Measurements from ENCODE around the gene ZNF689.
"Not testable (repeated sequence)": the region's sequence is repeated elsewhere in the genome, so short reads cannot be mapped to it uniquely, and the experiment has no call there.

ZNF689 gene

DNA sequence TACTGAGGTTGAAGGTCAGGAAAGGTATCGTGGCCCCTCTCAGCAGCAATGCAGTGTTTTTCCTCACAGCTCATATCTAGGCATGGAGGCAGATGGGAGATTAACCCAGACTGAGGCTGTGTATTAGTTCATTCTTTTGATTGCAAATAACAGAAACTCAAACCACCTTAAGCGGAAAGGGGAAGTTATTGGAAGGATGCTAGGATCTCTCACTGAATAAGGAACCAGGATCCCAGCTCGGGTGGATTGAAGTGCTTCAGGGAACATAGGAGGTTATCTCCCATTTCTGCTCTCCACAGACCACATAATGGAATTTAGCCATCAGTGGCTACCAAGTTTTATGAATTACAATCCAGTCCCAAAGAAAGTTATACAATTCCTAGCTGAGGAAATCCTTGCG lies 8.2 kb downstream of the ZNF689 start:
- TF ChIP-seq, protein P1, sequence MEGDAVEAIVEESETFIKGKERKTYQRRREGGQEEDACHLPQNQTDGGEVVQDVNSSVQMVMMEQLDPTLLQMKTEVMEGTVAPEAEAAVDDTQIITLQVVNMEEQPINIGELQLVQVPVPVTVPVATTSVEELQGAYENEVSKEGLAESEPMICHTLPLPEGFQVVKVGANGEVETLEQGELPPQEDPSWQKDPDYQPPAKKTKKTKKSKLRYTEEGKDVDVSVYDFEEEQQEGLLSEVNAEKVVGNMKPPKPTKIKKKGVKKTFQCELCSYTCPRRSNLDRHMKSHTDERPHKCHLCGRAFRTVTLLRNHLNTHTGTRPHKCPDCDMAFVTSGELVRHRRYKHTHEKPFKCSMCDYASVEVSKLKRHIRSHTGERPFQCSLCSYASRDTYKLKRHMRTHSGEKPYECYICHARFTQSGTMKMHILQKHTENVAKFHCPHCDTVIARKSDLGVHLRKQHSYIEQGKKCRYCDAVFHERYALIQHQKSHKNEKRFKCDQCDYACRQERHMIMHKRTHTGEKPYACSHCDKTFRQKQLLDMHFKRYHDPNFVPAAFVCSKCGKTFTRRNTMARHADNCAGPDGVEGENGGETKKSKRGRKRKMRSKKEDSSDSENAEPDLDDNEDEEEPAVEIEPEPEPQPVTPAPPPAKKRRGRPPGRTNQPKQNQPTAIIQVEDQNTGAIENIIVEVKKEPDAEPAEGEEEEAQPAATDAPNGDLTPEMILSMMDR (IDR thresholded peaks at IDR 0.05; ENCODE audit: borderline replicate concordance, control extremely low read depth, extremely low read depth, insufficient read depth, missing control alignments) = no peak
- DNase-seq (ENCODE audit: low spot score) = no peak
- in situ Hi-C loops (cut with MboI; ENCODE audit: low sequenced_read_pairs, unreplicated experiment) = loop anchor here (25.0 kb wide), 2 partner anchors 165 to 490 kb away; partner anchors contain the start of genes DCTPP1, GDPD3, MAPK3 and SEPHS2

DNA sequence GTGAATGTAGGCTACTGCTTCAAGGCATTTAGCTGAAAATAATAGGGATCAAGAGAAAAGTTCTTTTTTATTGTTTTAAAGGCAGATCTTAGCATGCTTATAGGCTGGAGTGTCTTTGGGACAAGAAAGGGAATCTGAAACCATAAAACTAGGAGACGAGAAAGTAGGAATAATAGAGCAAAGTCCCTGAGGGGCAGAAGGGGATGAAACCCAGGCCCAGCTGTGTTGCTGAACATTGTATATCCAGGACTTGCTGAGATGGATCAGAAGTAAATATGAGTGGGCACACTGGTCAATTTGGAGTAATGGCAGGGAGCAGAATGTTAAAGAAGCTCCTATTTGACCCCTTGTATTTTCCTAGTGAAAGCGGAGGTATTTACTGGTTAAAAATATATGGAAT lies 9.3 kb downstream of the ZNF689 start:
- no peak for DNase-seq (ENCODE audit: low spot score)
- TF ChIP-seq, protein P1 (IDR thresholded peaks at IDR 0.05; ENCODE audit: borderline replicate concordance, control extremely low read depth, extremely low read depth, insufficient read depth, missing control alignments) = no peak
- in situ Hi-C loops (cut with MboI; ENCODE audit: low sequenced_read_pairs, unreplicated experiment) = loop anchor here (25.0 kb wide), 2 partner anchors 164 to 489 kb away; partner anchors contain the start of genes DCTPP1, GDPD3, MAPK3 and SEPHS2

DNA sequence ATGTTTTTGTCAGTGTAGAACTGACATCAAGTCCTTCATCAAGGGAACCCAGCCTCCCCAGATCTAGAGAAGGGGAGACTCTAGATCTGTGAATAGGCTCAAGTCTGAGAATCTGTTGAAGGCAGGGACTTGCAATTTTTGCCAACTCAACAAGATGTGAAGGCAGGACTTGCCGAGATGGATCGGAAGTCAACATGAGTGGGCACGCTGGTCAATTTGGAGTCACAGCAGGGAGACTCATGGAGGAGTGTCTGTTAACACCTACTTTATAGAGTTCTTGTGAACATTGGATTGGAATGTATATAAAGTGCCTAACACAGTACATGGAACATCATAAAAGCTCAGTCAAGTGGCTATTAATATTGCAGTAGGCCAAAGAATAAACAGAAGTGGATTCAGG lies 10.0 kb downstream of the ZNF689 start:
- in situ Hi-C loops (cut with MboI; ENCODE audit: low sequenced_read_pairs, unreplicated experiment) = loop anchor here (25.0 kb wide), 2 partner anchors 163 to 488 kb away; partner anchors contain the start of genes DCTPP1, GDPD3, MAPK3 and SEPHS2
- DNase-seq (ENCODE audit: low spot score) = no peak
- TF ChIP-seq, protein P1 (IDR thresholded peaks at IDR 0.05; ENCODE audit: borderline replicate concordance, control extremely low read depth, extremely low read depth, insufficient read depth, missing control alignments) = no peak

DNA sequence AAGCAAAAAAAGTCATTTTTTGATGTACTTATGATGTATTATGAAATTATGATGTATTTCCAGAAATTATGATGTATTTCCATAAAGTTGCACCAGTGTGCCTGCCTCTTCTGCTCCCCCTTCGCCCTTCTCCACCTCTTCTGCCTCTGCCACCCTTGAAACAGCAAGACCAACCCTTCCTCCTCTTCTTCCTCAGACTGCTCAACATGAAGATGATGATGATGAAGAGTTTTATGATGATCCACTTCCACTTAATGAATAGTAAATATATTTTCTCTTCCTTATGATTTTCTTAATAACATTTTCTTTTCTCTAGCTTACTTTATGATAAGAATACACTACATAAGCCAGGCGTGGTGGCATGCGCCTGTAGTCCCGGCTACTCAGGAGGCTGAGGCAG lies 17.3 kb downstream of the ZNF689 start:
- TF ChIP-seq, protein P1 (IDR thresholded peaks at IDR 0.05; ENCODE audit: borderline replicate concordance, control extremely low read depth, extremely low read depth, insufficient read depth, missing control alignments) = no peak
- in situ Hi-C loops (cut with MboI; ENCODE audit: low sequenced_read_pairs, unreplicated experiment) = no loop called here

DNA sequence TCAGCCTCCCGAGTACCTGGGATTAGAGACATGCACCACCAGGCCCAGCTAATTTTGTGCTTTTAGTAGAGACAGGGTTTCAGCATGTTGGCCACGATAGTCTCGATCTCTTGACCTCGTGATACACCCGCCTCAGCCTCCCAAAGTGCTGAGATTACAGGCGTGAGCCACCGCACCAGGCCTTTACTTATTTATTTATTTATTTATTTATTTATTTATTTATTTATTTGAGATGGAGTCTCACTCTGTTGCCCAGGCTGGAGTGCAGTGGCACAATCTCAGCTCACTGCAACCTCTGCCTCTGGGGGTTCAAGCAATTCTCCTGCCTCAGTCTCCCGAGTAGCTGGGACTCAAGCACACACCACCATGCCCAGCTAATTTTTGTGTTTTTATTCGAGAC lies 19.3 kb downstream of the ZNF689 start:
- DNase-seq (ENCODE audit: low spot score); in situ Hi-C loops (cut with MboI; ENCODE audit: low sequenced_read_pairs, unreplicated experiment): not testable (repeated sequence)

More for the DNA sequence above, 17.3 kb downstream of the ZNF689 start:
- DNase-seq (ENCODE audit: low spot score) = no peak

DNA sequence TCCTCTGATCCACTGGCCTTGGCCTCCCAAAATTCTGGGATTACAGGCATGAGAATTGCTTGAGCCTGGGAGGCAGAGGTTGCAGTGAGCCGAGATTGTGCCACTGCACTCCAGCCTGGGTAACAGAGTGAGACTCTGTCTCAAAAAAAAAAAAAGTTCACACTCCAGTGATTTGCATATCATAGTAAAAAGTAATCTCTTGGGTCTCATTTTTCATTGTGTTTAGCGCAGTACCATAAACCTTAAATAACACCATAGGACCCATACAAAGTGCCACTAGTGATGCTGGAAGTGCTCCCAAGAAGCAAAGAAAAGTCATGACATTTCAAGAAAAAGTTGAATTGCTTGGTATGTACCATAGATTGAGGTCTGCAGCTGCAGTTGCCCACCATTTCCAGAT lies 20.6 kb downstream of the ZNF689 start:
- in situ Hi-C loops (cut with MboI; ENCODE audit: low sequenced_read_pairs, unreplicated experiment); DNase-seq (ENCODE audit: low spot score): not testable (repeated sequence)

DNA sequence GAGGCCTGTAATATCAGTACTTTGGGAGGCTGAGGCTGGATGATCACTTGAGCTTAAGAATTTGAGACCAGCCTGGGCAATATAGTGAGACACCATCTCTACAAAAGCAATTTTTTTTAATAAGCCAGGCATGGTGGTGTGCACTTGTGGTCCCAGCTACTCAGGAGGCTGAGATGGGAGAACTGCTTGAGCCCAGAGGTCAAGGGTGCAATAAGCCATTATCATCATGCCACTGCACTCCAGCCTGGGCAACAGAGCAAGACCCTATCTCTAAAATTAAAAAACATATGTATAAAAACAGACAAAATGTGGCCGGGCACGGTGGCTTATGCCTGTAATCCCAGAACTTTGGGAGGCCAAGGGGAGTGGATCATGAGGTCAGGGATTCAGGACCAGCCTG lies 21.5 kb downstream of the ZNF689 start:
- in situ Hi-C loops (cut with MboI; ENCODE audit: low sequenced_read_pairs, unreplicated experiment) = no loop called here
- TF ChIP-seq, protein P1 (IDR thresholded peaks at IDR 0.05; ENCODE audit: borderline replicate concordance, control extremely low read depth, extremely low read depth, insufficient read depth, missing control alignments) = no peak
- no peak for DNase-seq (ENCODE audit: low spot score)
